Activated naive CD8-positive, alpha-beta T cell treated with anti-CD3 and anti-CD28 coated beads, Interleukin-2, amount 50 U/mL, for 16 hours (primary cell): ENCODE results near the gene IKBKE.
A peak's percentile ranks its signal among the peaks of the same experiment; 100 is the strongest.

ENCODE experiments used
- DNase-seq: peaks from one replicate; pipeline ENCODE4 v3.0.0-alpha.2; 2020; ENCODE audit warnings: low read depth, low spot score

Gene IKBKE

GRCh38 chr1:206495493-206496046 lies 25.3 kb downstream of the IKBKE start:
- DNase-seq, result no peak

GRCh38 chr1:206496131-206496793 lies 26.0 kb downstream of the IKBKE start:
- no peak for DNase-seq

- no peak for DNase-seq
Measured at GRCh38 chr1:206497363-206497762, 27.1 kb downstream of the IKBKE start.

GRCh38 chr1:206497774-206498173 lies 27.5 kb downstream of the IKBKE start:
- no peak for DNase-seq

- DNase-seq, result no peak
Measured at GRCh38 chr1:206498685-206499084, 28.4 kb downstream of the IKBKE start.

- DNase-seq, result no peak
Measured at GRCh38 chr1:206500046-206500445, 29.8 kb downstream of the IKBKE start.

- DNase-seq, result no peak
Measured at GRCh38 chr1:206501881-206502280, 31.6 kb downstream of the IKBKE start.

GRCh38 chr1:206502403-206502802 lies 32.1 kb downstream of the IKBKE start:
- DNase-seq, result no peak

GRCh38 chr1:206502812-206503211 lies 32.5 kb downstream of the IKBKE start:
- DNase-seq, result no peak

- peak; percentile 9 for DNase-seq
Measured at GRCh38 chr1:206503591-206504362, 33.5 kb downstream of the IKBKE start.

GRCh38 chr1:206504363-206504713 lies 34.1 kb downstream of the IKBKE start:
- DNase-seq, result no peak

- DNase-seq, result no peak
Measured at GRCh38 chr1:206505702-206506355, 35.6 kb downstream of the IKBKE start.

- DNase-seq, result no peak
Measured at GRCh38 chr1:206506405-206507283, 36.4 kb downstream of the IKBKE start.

GRCh38 chr1:206507284-206508129 lies 37.2 kb downstream of the IKBKE start, which contains the start of gene RASSF5:
Gene RASSF5, plus strand, starts transcription at chr1:206507531. Its CDS starts 72 bp downstream, at chr1:206507603.
- DNase-seq, result peak; percentile 66

- no peak for DNase-seq
Measured at GRCh38 chr1:206508130-206508889, 38.0 kb downstream of the IKBKE start.

- no peak for DNase-seq
Measured at GRCh38 chr1:206508956-206509355, 38.7 kb downstream of the IKBKE start.

GRCh38 chr1:206509612-206510257 lies 39.5 kb downstream of the IKBKE start:
- DNase-seq, result no peak

- no peak for DNase-seq
Measured at GRCh38 chr1:206510371-206510770, 40.1 kb downstream of the IKBKE start.
